ENCODE results near the gene RPSA. TPM values are rescaled to one million over a fixed set of nuclear protein-coding genes. Genes with fewer than 3 reads are reported as not detected.
A peak's percentile ranks its signal among the peaks of the same experiment; 100 is the strongest.

The RPSA gene
- total RNA-seq, 2 experiments from 2014 or later: 3,309 to 3,414 TPM

DNA sequence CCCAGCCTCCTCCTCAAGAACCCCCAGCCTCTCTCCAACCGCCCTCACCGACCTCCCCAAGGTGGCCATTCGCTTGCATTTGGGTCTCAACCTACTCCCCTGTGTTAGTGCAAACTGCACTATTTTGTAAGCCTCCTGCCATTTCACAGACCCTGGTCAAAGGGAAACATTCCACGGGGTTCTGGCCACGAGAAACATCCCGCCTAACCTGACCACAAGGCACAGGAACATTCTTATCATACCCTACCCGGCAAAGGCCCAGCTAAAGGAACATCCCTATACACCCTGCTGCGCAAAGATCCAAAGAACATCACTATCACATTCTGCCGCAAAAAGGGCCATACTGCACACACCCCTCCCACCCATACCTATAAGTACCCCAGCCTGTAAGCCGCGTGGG, 22.9 kb downstream of the RPSA start:
- CTCF ChIA-PET: interaction anchor here (1.3 kb wide), 1 partner anchor 69 kb away, joined by 3 read pairs; no protein-coding TSS in a partner anchor
- Mint-ChIP-seq H3K27me3 (ENCODE audit: low read depth) (peaks cover 13% of the 10 kb centered on the region), H3K4me3 (no peak overlapping the region), H3K36me3 (ENCODE audit: low read depth) (no peaks in the 10 kb centered on the region), H3K9me3 (no peaks in the 10 kb centered on the region), H3K27ac (no peak overlapping the region), H3K4me1 (ENCODE audit: low read depth) (no peaks in the 10 kb centered on the region)
- no peak for DNase-seq
- intact Hi-C loops (cut with micrococcal nuclease): no loop called here

DNA sequence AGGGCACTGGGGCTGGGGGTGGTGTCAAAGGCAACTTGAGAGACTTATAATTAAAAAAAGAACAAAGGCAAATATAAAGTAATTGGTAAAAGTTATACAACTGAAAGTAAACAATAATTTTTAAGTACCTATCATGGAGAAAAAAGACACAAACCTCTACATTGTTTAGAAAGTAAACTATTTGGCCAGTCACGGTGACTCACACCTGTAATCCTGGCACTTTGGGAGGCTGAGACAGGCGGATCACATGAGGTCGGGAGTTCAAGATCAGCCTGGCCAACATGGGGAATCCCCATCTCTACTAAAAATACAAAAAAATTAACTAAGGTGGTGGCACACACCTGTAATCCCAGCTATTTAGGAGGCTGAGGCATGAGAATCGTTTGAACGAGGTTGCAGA, 25.8 kb downstream of the RPSA start:
- Mint-ChIP-seq H3K9me3 (no peaks in the 10 kb centered on the region), H3K36me3 (ENCODE audit: low read depth) (no peaks in the 10 kb centered on the region), H3K4me3 (no peak overlapping the region), H3K4me1 (ENCODE audit: low read depth) (no peaks in the 10 kb centered on the region), H3K27me3 (ENCODE audit: low read depth) (peaks cover 13% of the 10 kb centered on the region), H3K27ac (no peak overlapping the region)
- CTCF ChIA-PET: no interaction called here
- DNase-seq: no peak
- intact Hi-C loops (cut with micrococcal nuclease): no loop called here

DNA sequence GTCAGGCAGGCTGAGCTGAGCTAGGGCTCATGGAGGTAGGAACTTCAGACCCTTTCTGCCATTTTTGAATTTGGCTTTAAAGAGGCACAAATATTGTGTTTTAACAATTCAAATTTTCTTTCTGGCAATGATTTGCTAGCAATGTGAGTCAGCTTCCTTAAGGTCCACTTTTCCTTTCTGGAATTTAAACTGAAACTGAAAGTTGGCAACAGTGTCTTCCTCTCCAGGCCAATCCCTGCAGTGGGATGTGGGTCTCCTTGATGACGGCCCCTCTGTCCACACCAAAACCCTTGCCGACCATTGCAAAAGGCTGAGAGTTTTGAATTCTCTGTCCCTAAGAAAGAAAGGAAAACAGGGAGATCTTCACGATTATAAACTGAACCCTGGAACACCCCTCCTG, 27.1 kb downstream of the RPSA start:
- DNase-seq: no peak
- H3K27me3 Mint-ChIP-seq (ENCODE audit: low read depth): peaks cover 13% of the 10 kb centered on the region
- H3K27ac Mint-ChIP-seq: no peak overlapping the region
- no peak overlapping the region for H3K4me3 Mint-ChIP-seq
- H3K4me1 Mint-ChIP-seq (ENCODE audit: low read depth): no peaks in the 10 kb centered on the region
- intact Hi-C loops (cut with micrococcal nuclease): no loop called here
- CTCF ChIA-PET: interaction anchor here (0.5 kb wide), 1 partner anchor 576 kb away, joined by 3 read pairs; no protein-coding TSS in a partner anchor
- H3K36me3 Mint-ChIP-seq (ENCODE audit: low read depth): no peaks in the 10 kb centered on the region
- no peaks in the 10 kb centered on the region for H3K9me3 Mint-ChIP-seq

DNA sequence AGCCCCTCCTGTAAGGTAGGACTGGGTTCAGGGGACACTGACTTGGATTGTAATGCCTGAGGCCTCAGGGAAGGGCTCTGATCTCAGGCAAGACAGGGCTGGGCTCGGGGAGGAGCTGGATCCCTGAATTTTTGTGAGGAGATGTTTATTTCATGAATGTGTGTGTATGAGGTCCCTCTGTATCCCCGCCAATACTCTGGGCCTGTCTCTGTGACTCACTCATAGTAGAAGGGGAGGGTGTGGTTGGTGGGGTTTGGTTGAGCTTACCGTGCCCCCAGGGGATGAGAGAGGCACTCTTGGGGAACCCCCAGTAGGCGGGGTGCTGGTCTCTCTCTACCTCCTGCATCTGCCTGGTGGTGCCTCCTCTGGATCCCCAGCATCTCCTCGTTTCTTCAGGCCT, 28.1 kb downstream of the RPSA start:
- CTCF ChIA-PET: interaction anchor here (0.9 kb wide), 1 partner anchor 757 kb away, joined by 4 read pairs; no protein-coding TSS in a partner anchor
- no peak overlapping the region for H3K4me3 Mint-ChIP-seq
- H3K27ac Mint-ChIP-seq: no peak overlapping the region
- intact Hi-C loops (cut with micrococcal nuclease): no loop called here
- H3K36me3 Mint-ChIP-seq (ENCODE audit: low read depth): no peaks in the 10 kb centered on the region
- H3K27me3 Mint-ChIP-seq (ENCODE audit: low read depth): peaks cover 9% of the 10 kb centered on the region
- no peak for DNase-seq
- no peaks in the 10 kb centered on the region for H3K4me1 Mint-ChIP-seq (ENCODE audit: low read depth)
- H3K9me3 Mint-ChIP-seq: no peaks in the 10 kb centered on the region

DNA sequence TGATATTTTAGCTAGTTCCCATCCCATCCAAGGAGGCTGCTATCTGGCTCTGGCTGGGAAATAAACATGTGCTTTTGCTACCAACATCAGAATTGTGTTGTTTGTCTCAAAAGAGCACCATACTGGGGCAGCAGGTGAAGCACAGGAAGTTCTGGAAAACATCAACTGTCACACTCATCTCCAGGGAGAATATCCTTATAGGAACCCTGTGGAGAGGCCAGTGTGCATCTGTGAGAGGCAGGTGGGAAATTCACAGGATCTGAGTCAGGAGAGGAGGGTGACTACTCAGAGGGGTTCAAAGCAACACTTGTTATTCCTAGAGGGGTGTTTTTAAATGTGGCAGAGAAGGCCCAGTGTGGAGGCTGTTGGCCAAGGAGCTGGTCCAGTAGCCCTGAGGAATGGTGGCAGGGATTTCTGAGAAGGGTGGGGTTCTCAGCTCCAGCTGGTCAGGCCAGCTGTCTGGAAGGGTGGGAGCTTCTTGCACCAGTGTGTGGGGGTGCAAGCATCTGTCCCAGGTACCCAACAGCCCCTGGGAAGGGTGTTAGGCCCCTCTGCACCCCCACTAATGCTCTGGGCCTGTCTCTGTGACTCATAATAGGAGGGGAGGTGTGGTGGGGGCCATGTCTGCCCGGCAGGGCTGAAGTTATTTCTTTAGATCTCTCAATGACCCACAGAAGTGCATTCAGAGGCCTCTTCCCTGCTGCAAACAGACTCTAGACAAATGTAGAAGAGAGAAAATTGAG, 28.7 kb downstream of the RPSA start:
- Mint-ChIP-seq H3K27ac (no peak overlapping the region), H3K4me1 (ENCODE audit: low read depth) (no peaks in the 10 kb centered on the region), H3K9me3 (no peaks in the 10 kb centered on the region), H3K36me3 (ENCODE audit: low read depth) (no peaks in the 10 kb centered on the region), H3K27me3 (ENCODE audit: low read depth) (peaks cover 8% of the 10 kb centered on the region), H3K4me3 (no peak overlapping the region)
- intact Hi-C loops (cut with micrococcal nuclease): no loop called here
- CTCF ChIA-PET: interaction anchor here (0.9 kb wide), 1 partner anchor 756 kb away, joined by 4 read pairs; no protein-coding TSS in a partner anchor
- DNase-seq: no peak

DNA sequence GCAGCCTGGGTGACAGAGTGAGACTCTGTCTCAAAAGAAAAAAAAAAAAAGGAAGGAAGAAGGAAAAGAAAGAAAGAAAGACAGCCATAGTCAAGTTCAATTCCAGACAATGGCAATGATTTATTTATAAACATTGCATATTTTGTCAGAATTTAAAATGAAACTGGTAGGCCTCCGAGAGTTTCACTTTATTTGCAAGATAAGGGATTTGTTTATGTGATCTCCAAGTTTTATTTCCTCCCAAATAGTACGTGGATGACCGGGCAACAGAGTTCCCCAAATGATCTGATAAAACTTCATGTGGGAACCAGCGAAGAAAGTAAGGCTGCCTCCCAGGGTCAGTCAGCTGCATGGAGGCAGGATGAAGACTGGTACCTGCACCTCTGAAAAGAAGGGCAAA, 32.4 kb downstream of the RPSA start:
- Mint-ChIP-seq H3K4me1 (ENCODE audit: low read depth) (no peaks in the 10 kb centered on the region), H3K4me3 (no peak overlapping the region), H3K36me3 (ENCODE audit: low read depth) (no peaks in the 10 kb centered on the region), H3K27me3 (ENCODE audit: low read depth) (no peaks in the 10 kb centered on the region), H3K27ac (no peak overlapping the region), H3K9me3 (no peaks in the 10 kb centered on the region)
- CTCF ChIA-PET: interaction anchor here (0.5 to 2.6 kb wide), 3 partner anchors 9 to 1687 kb away, joined by 3 to 5 read pairs (median 5); no protein-coding TSS in a partner anchor
- intact Hi-C loops (cut with micrococcal nuclease): no loop called here
- no peak for DNase-seq

DNA sequence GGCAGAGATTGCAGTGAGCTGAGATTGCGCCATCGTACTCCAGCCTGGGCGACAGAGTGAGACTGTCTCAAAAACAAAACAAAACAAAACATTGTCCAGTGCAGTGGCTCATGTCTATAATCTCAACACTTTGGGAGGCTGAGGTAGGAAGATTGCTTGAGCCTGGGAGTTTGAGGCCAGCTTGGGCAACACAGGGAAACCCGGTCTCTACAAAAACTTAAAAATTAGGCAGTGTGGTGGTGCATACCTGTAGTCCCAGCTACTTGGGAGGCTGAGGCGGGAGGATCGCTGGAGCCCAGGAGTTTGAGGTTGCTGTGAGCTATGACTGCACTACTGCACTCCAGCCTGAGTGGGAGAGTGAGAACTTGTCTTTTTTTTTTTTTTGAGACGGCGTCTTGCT, 33.8 kb downstream of the RPSA start:
- Mint-ChIP-seq H3K4me1 (ENCODE audit: low read depth) (no peaks in the 10 kb centered on the region), H3K4me3 (no peak overlapping the region), H3K27me3 (ENCODE audit: low read depth) (no peaks in the 10 kb centered on the region), H3K27ac (no peak overlapping the region), H3K36me3 (ENCODE audit: low read depth) (no peaks in the 10 kb centered on the region), H3K9me3 (no peaks in the 10 kb centered on the region)
- no peak for DNase-seq
- intact Hi-C loops (cut with micrococcal nuclease): no loop called here
- CTCF ChIA-PET: interaction anchor here (1.5 to 2.6 kb wide), 2 partner anchors 7 to 58 kb away, joined by 5 read pairs; no protein-coding TSS in a partner anchor

DNA sequence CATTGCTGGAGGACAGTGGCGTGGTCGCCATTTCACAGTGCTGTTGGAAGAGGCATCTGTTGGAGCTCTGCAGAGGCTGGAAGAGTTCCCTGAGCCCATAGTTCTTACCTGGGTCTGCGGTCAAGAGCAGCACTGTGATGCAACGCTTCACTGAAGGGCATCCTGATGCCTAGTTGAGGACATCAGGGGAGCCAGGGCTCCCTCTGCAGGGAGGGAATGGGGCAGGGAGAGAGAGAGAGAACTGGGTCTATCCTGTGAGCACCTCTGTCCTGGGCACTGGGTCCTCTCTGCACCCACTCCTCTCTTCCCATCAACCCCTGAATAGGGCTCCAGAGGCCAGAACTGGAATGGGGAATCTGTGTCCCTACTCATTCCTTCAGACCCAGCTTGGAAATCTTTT, 37.0 kb downstream of the RPSA start:
- H3K9me3 Mint-ChIP-seq: no peaks in the 10 kb centered on the region
- H3K4me3 Mint-ChIP-seq: no peak overlapping the region
- no peaks in the 10 kb centered on the region for H3K27me3 Mint-ChIP-seq (ENCODE audit: low read depth)
- intact Hi-C loops (cut with micrococcal nuclease): no loop called here
- H3K27ac Mint-ChIP-seq: no peak overlapping the region
- DNase-seq: no peak
- no peaks in the 10 kb centered on the region for H3K4me1 Mint-ChIP-seq (ENCODE audit: low read depth)
- H3K36me3 Mint-ChIP-seq (ENCODE audit: low read depth): no peaks in the 10 kb centered on the region
- CTCF ChIA-PET: interaction anchor here (0.6 to 0.7 kb wide), 3 partner anchors 10 to 282 kb away, joined by 3 to 4 read pairs (median 3); no protein-coding TSS in a partner anchor

DNA sequence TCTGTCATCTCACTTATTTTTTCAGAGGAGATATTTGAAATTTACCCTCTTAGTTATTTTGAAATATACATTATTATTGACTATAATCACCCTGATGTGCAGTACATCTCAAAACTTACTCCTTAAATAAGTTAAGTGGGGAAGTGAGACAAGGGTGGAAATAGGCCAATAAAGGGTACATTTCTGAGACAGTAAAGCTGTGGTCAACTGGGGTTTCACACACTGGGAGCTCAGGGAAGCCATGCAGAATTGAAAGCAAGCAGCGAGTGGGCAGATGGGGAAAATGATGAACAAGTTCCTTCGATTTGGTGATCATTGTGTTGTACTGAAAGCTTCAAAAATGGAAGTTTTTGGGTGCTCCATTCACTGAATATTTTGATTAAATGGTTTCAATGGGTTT, 39.4 kb downstream of the RPSA start:
- no peaks in the 10 kb centered on the region for H3K27me3 Mint-ChIP-seq (ENCODE audit: low read depth)
- no peak overlapping the region for H3K4me3 Mint-ChIP-seq
- no peak overlapping the region for H3K27ac Mint-ChIP-seq
- no peaks in the 10 kb centered on the region for H3K36me3 Mint-ChIP-seq (ENCODE audit: low read depth)
- H3K9me3 Mint-ChIP-seq: no peaks in the 10 kb centered on the region
- intact Hi-C loops (cut with micrococcal nuclease): loop anchor here (2.0 kb wide), 1 partner anchor 545 kb away; no protein-coding TSS in a partner anchor
- CTCF ChIA-PET: interaction anchor here (0.7 to 4.5 kb wide), 8 partner anchors 24 to 733 kb away, joined by 3 to 59 read pairs (median 4); no protein-coding TSS in a partner anchor
- DNase-seq: no peak
- no peaks in the 10 kb centered on the region for H3K4me1 Mint-ChIP-seq (ENCODE audit: low read depth)

DNA sequence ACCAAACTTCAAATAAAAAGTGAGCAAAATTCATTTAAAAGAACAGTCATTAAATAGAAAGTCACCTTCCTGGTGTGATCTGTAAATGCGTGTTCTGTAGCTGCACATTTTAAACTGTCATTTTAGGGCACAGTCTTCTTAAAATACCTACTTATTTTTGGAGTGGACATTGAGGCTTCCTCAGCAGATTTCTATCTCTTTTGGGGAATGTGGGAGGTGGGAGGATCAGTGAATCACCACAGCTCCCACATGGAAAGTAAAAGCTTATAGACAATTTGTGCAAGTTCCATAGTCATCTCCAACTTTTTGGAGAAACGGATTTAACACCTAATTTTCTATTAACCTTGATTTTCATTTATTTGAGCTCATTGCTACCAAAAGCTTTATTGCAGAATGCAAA, 39.9 kb downstream of the RPSA start:
- no peak for DNase-seq
- Mint-ChIP-seq H3K4me1 (ENCODE audit: low read depth) (no peaks in the 10 kb centered on the region), H3K9me3 (no peaks in the 10 kb centered on the region), H3K4me3 (no peak overlapping the region), H3K27ac (no peak overlapping the region), H3K27me3 (ENCODE audit: low read depth) (no peaks in the 10 kb centered on the region), H3K36me3 (ENCODE audit: low read depth) (no peaks in the 10 kb centered on the region)
- intact Hi-C loops (cut with micrococcal nuclease): loop anchor here (2.0 kb wide), 1 partner anchor 544 kb away; no protein-coding TSS in a partner anchor
- CTCF ChIA-PET: interaction anchor here (0.7 to 4.5 kb wide), 14 partner anchors 13 to 732 kb away, joined by 3 to 59 read pairs (median 5); no protein-coding TSS in a partner anchor

DNA sequence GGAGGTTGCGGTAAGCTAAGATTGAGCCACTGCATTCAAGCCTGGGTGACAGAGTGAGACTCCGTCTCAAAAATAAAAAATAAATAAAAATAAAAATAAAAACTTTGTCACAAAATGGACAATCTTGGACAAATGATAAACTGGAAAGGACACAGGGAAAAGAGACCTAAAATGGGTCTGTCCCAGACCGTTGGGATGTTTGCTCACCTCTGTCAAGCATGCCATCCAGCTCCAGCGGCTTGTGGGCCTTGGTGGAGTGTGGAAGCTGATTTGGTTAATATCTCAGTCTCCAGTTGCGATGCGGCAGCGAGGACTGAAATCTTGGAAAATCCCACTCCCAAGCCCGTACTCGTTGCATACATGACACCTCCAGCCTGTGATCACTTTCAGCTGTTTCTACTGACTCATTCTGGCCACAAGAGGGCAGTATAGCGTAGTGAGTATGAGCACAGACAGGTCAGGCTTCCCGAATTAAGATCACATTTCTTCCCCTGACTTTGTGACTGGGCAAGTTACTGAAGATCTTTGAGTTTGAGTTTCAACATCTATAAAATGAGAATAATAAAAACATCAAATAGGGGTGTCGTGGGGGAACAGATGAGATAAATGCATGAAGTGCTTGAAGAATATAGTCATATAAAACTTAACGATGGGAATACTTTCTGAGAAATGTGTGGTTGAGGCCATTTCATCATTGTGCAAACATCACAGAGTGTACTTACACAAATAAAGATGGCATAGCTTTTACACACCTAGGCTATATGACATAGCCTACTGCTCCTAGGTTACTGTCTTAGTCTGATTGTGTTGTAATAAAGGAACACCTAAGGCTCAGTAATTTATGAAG, 41.3 kb downstream of the RPSA start:
- DNase-seq: peak; percentile 78
- Mint-ChIP-seq H3K4me3 (no peak overlapping the region), H3K9me3 (no peaks in the 10 kb centered on the region), H3K27ac (no peak overlapping the region), H3K27me3 (ENCODE audit: low read depth) (no peaks in the 10 kb centered on the region), H3K4me1 (ENCODE audit: low read depth) (no peaks in the 10 kb centered on the region), H3K36me3 (ENCODE audit: low read depth) (no peaks in the 10 kb centered on the region)
- CTCF ChIA-PET: interaction anchor here (0.5 to 4.5 kb wide), 15 partner anchors 8 to 202 kb away, joined by 3 to 59 read pairs (median 5); no protein-coding TSS in a partner anchor
- intact Hi-C loops (cut with micrococcal nuclease): loop anchor here (1.0 to 2.0 kb wide), 4 partner anchors 42 to 731 kb away; partner anchors contain the start of gene RPSA
